Loucy (cell line): ENCODE measurements around the gene SLC16A6.

Experiments
- CTCF ChIP-seq: fragments of 200-600 bp; sonication (generic); conservative IDR thresholded peaks from 2 replicates; pipeline ENCODE4 v1.5.1; 2014; ENCODE audit warnings: mild to moderate bottlenecking, antibody characterized with exemption, low read length
- EZH2phosphoT487 ChIP-seq: fragments of 200-600 bp; IDR thresholded peaks from 2 replicates; pipeline ENCODE4 v1.6.1; 2018; ENCODE audit warnings: antibody characterized with exemption, mild to moderate bottlenecking, moderate library complexity, borderline replicate concordance

- no peak for TF ChIP-seq CTCF
- no peak for TF ChIP-seq EZH2phosphoT487
These were observed 31.7 kb upstream of the SLC16A6 start for GRCh38 chr17:68322630-68323029.
